Measurements from ENCODE around the gene ZNF385B.

Gene ZNF385B

GRCh38 chr2:179574061-179574519 is 287.3 kb downstream of the ZNF385B start:
- TF ChIP-seq CTCF (conservative IDR thresholded peaks at IDR 0.05; ENCODE audit: control insufficient read depth, insufficient read depth, low read depth, low read length): no peak

GRCh38 chr2:179572544-179572943 is 288.9 kb downstream of the ZNF385B start:
- TF ChIP-seq CTCF (conservative IDR thresholded peaks at IDR 0.05; ENCODE audit: control insufficient read depth, insufficient read depth, low read depth, low read length): no peak

More at GRCh38 chr2:179574061-179574519, 287.3 kb downstream of the ZNF385B start:
- no peak for DNase-seq (ENCODE audit: low read depth)
- H3K4me3 ChIP-seq (ENCODE audit: control insufficient read depth, low read depth, low read length): no peak overlapping the region

GRCh38 chr2:179571721-179572120 is 289.7 kb downstream of the ZNF385B start:
- DNase-seq (ENCODE audit: low read depth): no peak
- H3K4me3 ChIP-seq (ENCODE audit: control insufficient read depth, low read depth, low read length): no peak overlapping the region
- TF ChIP-seq CTCF (conservative IDR thresholded peaks at IDR 0.05; ENCODE audit: control insufficient read depth, insufficient read depth, low read depth, low read length): no peak

More at GRCh38 chr2:179572544-179572943, 288.9 kb downstream of the ZNF385B start:
- H3K4me3 ChIP-seq (ENCODE audit: control insufficient read depth, low read depth, low read length): no peak overlapping the region
- no peak for DNase-seq (ENCODE audit: low read depth)

GRCh38 chr2:179571252-179571651 is 290.2 kb downstream of the ZNF385B start:
- no peak overlapping the region for H3K4me3 ChIP-seq (ENCODE audit: control insufficient read depth, low read depth, low read length)
- DNase-seq (ENCODE audit: low read depth): peak; percentile 50

GRCh38 chr2:179569831-179570233 is 291.6 kb downstream of the ZNF385B start:
- peak; percentile 97 for DNase-seq (ENCODE audit: low read depth)
- TF ChIP-seq CTCF (conservative IDR thresholded peaks at IDR 0.05; ENCODE audit: control insufficient read depth, insufficient read depth, low read depth, low read length): no peak
- H3K4me3 ChIP-seq (ENCODE audit: control insufficient read depth, low read depth, low read length): no peak overlapping the region

More at GRCh38 chr2:179571252-179571651, 290.2 kb downstream of the ZNF385B start:
- TF ChIP-seq CTCF (conservative IDR thresholded peaks at IDR 0.05; ENCODE audit: control insufficient read depth, insufficient read depth, low read depth, low read length): no peak

GRCh38 chr2:179565807-179566206 is 295.6 kb downstream of the ZNF385B start:
- no peak for DNase-seq (ENCODE audit: low read depth)
- H3K4me3 ChIP-seq (ENCODE audit: control insufficient read depth, low read depth, low read length): no peak overlapping the region
- TF ChIP-seq CTCF (conservative IDR thresholded peaks at IDR 0.05; ENCODE audit: control insufficient read depth, insufficient read depth, low read depth, low read length): no peak
